Fibroblast of skin of right biceps (primary cell): ENCODE results near the gene MAGIX.

Experiments
- DNase-seq: peaks from one replicate; pipeline ENCODE4 v3.0.0-alpha.2; 2013

MAGIX gene

DNA sequence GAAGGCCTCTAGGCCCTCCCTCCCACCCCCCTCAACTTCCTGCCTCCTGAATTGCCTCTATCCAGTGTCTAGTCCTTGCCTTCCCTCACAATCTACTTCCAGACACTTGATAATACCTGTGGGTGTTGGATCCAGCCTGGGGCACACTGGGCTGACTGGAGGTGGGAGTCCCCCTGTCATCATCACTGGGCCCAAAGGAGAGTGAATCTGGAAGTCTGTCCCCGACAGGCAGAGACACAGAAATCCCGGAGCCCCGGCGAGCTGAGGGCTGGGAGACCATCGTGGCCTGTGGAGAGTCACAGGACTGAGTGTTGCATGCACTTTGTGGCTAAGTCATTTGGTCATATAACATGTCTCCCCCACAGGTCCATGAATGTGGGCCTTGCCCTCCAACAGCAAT, 45.8 kb downstream of the MAGIX start:
- DNase-seq, result no peak

DNA sequence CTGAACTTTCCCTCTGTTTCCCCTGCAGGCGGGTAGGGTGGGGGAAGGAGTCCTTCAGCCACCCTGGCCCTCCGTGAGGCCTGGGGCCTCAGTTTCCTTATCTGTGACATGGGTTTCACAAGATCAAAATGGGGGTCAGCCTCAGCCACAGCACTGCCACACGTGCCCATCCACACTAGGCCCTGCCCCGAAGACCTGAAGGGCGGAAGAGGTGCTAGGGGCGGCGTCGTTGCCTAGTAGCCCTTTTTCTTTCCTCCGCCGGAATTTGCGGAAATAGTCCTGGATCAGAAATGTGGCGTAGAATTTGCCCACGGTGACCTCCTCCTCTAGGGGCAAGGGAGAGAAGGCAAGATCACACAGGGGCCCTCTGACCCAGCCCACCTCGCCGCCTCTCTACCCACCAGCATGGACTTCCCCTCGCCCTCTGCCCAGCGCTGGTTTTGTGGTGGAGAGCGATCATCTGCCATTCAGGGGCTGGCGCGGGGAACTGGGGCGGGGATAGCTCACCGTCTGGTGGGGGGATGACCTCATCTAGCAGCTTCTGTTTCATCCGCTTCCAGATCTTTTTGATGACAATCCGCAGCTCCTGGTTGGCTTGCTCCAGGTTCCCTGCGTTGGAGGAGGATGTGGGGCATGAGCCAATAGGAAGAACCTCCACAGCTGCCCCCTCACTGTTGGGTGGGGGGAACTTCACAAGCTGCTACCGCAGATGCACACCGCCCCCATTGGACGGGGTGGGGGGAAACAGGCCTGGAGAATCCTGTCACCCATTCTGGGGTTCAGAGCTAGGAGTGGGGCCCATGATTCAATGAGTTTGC, 47.1 kb downstream of the MAGIX start:
- peak; percentile 18 for DNase-seq

- no peak for DNase-seq
These were observed 47.8 kb downstream of the MAGIX start for GRCh38 chrX:49210406-49210805.

GRCh38 chrX:49211074-49211473, 48.5 kb downstream of the MAGIX start:
- no peak for DNase-seq

- DNase-seq, result no peak
These were observed 49.7 kb downstream of the MAGIX start for GRCh38 chrX:49212209-49212608.

DNA sequence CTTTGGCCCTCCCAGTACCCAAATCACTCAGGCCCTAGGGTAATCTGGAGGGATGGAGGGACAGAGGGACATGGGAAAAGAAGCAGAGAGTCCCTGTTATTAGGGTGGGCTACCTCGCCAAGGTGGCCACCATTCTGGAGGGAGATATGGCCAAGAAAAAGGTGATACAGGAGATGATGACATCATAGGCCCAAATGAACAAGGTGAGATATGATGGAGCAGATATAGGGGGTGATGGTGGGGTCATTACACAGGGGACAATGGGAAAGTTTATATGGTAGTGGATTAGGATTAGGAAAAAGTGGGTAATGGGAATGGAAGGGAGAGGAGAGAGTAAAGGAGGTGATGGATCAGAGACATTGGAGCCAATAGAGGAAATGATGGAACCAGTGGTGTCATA, 50.3 kb downstream of the MAGIX start:
- no peak for DNase-seq

- DNase-seq, result no peak
These were observed 51.9 kb downstream of the MAGIX start for GRCh38 chrX:49214416-49214815.

DNA sequence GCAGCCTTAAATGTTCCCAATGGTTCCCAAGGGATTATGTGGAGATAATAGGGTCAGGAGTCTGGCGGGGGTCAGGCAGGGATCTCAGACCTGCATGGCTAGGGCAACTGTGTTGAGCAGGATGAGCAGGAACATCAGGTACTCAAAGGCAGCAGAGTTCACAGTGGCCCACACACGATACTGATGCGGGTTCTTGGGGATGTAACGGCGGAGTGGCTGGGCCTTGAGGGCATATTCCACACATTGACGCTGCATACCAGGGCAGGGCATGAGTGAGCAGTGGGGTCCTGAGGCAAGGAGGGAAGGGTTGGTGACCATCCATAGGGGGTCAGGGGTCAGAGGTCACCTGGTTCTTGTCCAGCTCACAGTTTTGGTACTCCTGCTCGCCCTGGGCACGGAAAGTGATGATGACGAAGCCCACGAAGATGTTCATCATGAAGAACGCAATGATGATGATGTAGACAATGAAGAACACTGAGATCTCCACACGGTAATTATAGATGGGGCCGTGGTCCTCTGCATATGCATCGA, 52.5 kb downstream of the MAGIX start:
- no peak for DNase-seq
